Measurements from ENCODE around the gene MROH2B.

DNA sequence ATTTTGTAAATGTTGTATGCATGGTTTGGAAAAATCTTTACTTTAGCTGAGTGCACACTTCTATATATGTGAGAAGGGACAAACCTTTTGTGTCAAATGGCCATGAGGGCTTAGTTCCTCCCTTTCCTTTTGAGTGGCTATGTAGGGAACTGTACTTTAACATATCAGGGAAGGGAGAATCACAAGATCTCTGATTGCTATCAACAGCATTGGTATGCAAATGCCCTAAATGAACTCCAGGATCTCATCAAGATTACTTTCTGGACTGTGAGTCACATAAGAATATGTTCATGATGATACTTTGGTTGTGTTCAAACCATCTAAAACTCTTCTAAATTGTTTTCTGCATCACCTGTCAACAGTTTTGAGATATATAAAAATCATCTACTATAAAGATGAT is 31.2 kb upstream of the MROH2B start:
- TF ChIP-seq, protein P1, sequence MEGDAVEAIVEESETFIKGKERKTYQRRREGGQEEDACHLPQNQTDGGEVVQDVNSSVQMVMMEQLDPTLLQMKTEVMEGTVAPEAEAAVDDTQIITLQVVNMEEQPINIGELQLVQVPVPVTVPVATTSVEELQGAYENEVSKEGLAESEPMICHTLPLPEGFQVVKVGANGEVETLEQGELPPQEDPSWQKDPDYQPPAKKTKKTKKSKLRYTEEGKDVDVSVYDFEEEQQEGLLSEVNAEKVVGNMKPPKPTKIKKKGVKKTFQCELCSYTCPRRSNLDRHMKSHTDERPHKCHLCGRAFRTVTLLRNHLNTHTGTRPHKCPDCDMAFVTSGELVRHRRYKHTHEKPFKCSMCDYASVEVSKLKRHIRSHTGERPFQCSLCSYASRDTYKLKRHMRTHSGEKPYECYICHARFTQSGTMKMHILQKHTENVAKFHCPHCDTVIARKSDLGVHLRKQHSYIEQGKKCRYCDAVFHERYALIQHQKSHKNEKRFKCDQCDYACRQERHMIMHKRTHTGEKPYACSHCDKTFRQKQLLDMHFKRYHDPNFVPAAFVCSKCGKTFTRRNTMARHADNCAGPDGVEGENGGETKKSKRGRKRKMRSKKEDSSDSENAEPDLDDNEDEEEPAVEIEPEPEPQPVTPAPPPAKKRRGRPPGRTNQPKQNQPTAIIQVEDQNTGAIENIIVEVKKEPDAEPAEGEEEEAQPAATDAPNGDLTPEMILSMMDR (IDR thresholded peaks at IDR 0.05; ENCODE audit: borderline replicate concordance, extremely low read depth, low read length, poor library complexity, severe bottlenecking), result no peak
- TF ChIP-seq EZH2 (IDR thresholded peaks at IDR 0.05; ENCODE audit: borderline replicate concordance, low read depth, low read length, severe bottlenecking), result no peak
